HepG2 (cell line): ENCODE results near the gene SYNGR1. TPM values are rescaled to one million over a fixed set of nuclear protein-coding genes. Genes with fewer than 3 reads are reported as not detected.
A peak's percentile ranks its signal among the peaks of the same experiment; 100 is the strongest.

Source experiments
- CERS6 ChIP-seq: sonication (generic); formaldehyde crosslinking; IDR thresholded peaks from 2 replicates; pipeline ENCODE4 v1.5.0; 2020; ENCODE audit warnings: missing genetic modification reagents
- EP300 ChIP-seq, 3 experiments: sonication (generic) in 1 of 3; formaldehyde crosslinking in 1 of 3; IDR thresholded peaks; 2 replicates each; pipeline versions ENCODE4 v1.5.1 to v1.6.1; 2011 to 2020; ENCODE audit warnings: low read depth in 2 of 3, low read length in 2 of 3, borderline replicate concordance in 1 of 3, improper control_type of control experiment in 1 of 3, mild to moderate bottlenecking in 1 of 3, missing genetic modification reagents in 1 of 3, moderate library complexity in 1 of 3
- GATAD2A ChIP-seq: IDR thresholded peaks from 2 replicates; pipeline ENCODE4 v1.6.1; 2016
- MXD1 ChIP-seq: sonication (generic); formaldehyde crosslinking; IDR thresholded peaks from 2 replicates; pipeline ENCODE4 v1.4.0; 2020; ENCODE audit warnings: mild to moderate bottlenecking, missing genetic modification reagents
- NCOA2 ChIP-seq: sonication (generic); formaldehyde crosslinking; IDR thresholded peaks from 2 replicates; pipeline ENCODE4 v1.8.0; 2022; ENCODE audit warnings: inconsistent platforms
- RBAK ChIP-seq: sonication (generic); formaldehyde crosslinking; IDR thresholded peaks from 2 replicates; pipeline ENCODE4 v1.5.1; 2020; ENCODE audit warnings: mild to moderate bottlenecking, missing genetic modification reagents
- RFX1 ChIP-seq: fragments of 450-650 bp; IDR thresholded peaks from 2 replicates; pipeline ENCODE4 v1.6.1; 2017
- SNAPC4 ChIP-seq: sonication (generic); formaldehyde crosslinking; IDR thresholded peaks from 2 replicates; pipeline ENCODE4 v1.4.0; 2020; ENCODE audit warnings: mild to moderate bottlenecking, missing genetic modification reagents
- SP4 ChIP-seq: sonication (generic); formaldehyde crosslinking; IDR thresholded peaks from 2 replicates; pipeline ENCODE4 v1.8.1; 2023; ENCODE audit warnings: mild to moderate bottlenecking, missing genetic modification reagents
- YY1 ChIP-seq: IDR thresholded peaks from 2 replicates; pipeline ENCODE4 v1.6.1; 2011; ENCODE audit warnings: low read length, low read depth, moderate library complexity, mild to moderate bottlenecking; ENCODE audit not compliant: insufficient read depth, insufficient replicate concordance
- ZFP36 ChIP-seq: fragments of 150-350 bp; IDR thresholded peaks from 2 replicates; pipeline ENCODE4 v1.6.1; 2018; ENCODE audit warnings: borderline replicate concordance, low read length, low read depth; ENCODE audit not compliant: partially characterized antibody
- ZNF552 ChIP-seq: sonication (generic); formaldehyde crosslinking; IDR thresholded peaks from 2 replicates; pipeline ENCODE4 v1.9.0; 2022; ENCODE audit warnings: missing genetic modification reagents, mild to moderate bottlenecking, borderline replicate concordance
- ZNF556 ChIP-seq: sonication (generic); formaldehyde crosslinking; IDR thresholded peaks from 2 replicates; pipeline ENCODE4 v1.4.0; 2020; ENCODE audit warnings: mild to moderate bottlenecking, missing genetic modification reagents, borderline replicate concordance
- ZNF678 ChIP-seq: sonication (generic); formaldehyde crosslinking; IDR thresholded peaks from 2 replicates; pipeline ENCODE4 v1.4.0; 2020; ENCODE audit warnings: mild to moderate bottlenecking, missing genetic modification reagents
- ZNF792 ChIP-seq: IDR thresholded peaks from 2 replicates; pipeline ENCODE4 v1.6.1; 2016
- polyA plus RNA-seq, 8 experiments: library from polyadenylated mRNA; depleted of rRNA in 3 of 8; stranded (reverse) in 7 of 8; unstranded in 1 of 8; fragments of >200 nt; fragmentation: Illumina TruSeq in 4 of 8; extraction: Trizol in 4 of 8; gene quantifications; 2 replicates each; pipeline versions ENCODE4 v1.2.1 to v1.2.3, GENCODE V29; 2011 to 2016; ENCODE audit warnings: low read depth in 4 of 8, missing spikeins in 1 of 8, mixed read lengths in 1 of 8; ENCODE audit not compliant: insufficient read depth in 1 of 8
- total RNA-seq, 5 experiments: library from RNA; depleted of rRNA; stranded (reverse); fragments of >200 nt; fragmentation: Illumina TruSeq; extraction: Trizol; gene quantifications; 2 replicates each; pipeline ENCODE4 v1.2.3, GENCODE V29; 2016; ENCODE audit warnings: low read depth in 1 of 5
- TF ChIP-seq, protein P1 (sequence below): sonication (generic); formaldehyde crosslinking; IDR thresholded peaks from 2 replicates; pipeline ENCODE4 v1.4.0; 2020; ENCODE audit warnings: mild to moderate bottlenecking, missing genetic modification reagents
- TF ChIP-seq, protein P2 (sequence below): sonication (generic); formaldehyde crosslinking; IDR thresholded peaks from 2 replicates; pipeline ENCODE4 v1.4.0; 2020; ENCODE audit warnings: low read depth, missing genetic modification reagents

The SYNGR1 gene
- total and polyA plus RNA-seq, 2 of the 13 experiments (the other 11 are each of a cell fraction or from before 2014, with no cell fraction given), result 0.27 to 2.7 TPM

DNA sequence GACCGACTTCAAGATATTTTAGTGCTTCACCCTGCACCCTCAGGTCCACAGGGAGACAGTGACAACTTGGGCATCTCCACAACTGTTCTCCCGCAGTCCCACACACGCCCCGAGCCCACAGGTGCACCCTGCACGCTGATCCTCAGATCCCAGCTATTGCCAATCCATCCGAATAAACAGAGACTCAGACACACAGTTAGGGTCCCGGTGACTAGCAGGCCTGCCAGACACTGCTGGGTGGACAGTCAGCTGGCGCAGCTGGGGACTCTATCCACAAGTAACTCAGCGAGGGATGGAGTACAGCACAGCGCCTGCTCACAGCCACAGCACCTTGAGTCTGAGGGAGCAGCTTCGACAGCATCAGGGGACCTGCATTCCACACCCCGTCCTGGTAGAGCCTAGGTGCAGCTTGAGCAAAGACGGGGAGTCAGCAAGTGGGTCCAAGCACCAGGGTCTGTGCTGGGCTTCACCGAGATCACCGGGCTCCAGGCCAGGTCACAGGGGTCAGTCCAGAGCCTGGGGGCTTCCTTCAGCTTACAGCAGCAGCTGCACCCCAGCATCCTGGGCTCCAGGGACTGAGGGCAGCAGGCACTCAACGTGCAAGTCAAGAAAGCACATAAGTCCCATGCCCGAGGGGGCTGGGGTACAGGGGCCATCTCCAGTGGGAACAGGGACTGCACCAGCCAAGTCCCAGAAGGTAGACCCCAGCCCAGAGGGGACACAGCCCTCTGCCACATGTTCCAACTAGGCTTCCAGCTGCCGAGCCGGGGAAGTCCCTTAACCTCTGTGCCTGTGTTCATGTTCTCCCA, 38.0 kb upstream of the SYNGR1 start (continued):
- TF ChIP-seq, protein P1, sequence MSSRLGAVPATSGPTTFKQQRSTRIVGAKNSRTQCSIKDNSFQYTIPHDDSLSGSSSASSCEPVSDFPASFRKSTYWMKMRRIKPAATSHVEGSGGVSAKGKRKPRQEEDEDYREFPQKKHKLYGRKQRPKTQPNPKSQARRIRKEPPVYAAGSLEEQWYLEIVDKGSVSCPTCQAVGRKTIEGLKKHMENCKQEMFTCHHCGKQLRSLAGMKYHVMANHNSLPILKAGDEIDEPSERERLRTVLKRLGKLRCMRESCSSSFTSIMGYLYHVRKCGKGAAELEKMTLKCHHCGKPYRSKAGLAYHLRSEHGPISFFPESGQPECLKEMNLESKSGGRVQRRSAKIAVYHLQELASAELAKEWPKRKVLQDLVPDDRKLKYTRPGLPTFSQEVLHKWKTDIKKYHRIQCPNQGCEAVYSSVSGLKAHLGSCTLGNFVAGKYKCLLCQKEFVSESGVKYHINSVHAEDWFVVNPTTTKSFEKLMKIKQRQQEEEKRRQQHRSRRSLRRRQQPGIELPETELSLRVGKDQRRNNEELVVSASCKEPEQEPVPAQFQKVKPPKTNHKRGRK (CRISPR knock-in tag), result no peak
- no peak for TF ChIP-seq ZNF678 (CRISPR knock-in tag)
- no peak for TF ChIP-seq GATAD2A (CRISPR knock-in tag)
- 0 out of 2 replicates have a peak, but pooled peaks have one; percentile 30 for TF ChIP-seq SP4
- TF ChIP-seq MXD1 (CRISPR knock-in tag), result no peak
- no peak for TF ChIP-seq YY1
- no peak for TF ChIP-seq RBAK
- TF ChIP-seq RFX1, result no peak
- TF ChIP-seq ZNF556 (CRISPR knock-in tag), result no peak
- TF ChIP-seq CERS6 (CRISPR knock-in tag), result no peak
- no peak for TF ChIP-seq EP300 (IDR thresholded peaks at IDR 0.05; ENCODE audit: low read depth in 2 of 2, low read length in 2 of 2)
- no peak for TF ChIP-seq EP300 (CRISPR knock-in tag; IDR thresholded peaks at IDR 0.05; ENCODE audit: borderline replicate concordance)
- TF ChIP-seq ZFP36, result no peak
- no peak for TF ChIP-seq ZNF552
- no peak for TF ChIP-seq ZNF792 (CRISPR knock-in tag)
- TF ChIP-seq NCOA2 (CRISPR knock-in tag), result no peak
- TF ChIP-seq, protein P2, sequence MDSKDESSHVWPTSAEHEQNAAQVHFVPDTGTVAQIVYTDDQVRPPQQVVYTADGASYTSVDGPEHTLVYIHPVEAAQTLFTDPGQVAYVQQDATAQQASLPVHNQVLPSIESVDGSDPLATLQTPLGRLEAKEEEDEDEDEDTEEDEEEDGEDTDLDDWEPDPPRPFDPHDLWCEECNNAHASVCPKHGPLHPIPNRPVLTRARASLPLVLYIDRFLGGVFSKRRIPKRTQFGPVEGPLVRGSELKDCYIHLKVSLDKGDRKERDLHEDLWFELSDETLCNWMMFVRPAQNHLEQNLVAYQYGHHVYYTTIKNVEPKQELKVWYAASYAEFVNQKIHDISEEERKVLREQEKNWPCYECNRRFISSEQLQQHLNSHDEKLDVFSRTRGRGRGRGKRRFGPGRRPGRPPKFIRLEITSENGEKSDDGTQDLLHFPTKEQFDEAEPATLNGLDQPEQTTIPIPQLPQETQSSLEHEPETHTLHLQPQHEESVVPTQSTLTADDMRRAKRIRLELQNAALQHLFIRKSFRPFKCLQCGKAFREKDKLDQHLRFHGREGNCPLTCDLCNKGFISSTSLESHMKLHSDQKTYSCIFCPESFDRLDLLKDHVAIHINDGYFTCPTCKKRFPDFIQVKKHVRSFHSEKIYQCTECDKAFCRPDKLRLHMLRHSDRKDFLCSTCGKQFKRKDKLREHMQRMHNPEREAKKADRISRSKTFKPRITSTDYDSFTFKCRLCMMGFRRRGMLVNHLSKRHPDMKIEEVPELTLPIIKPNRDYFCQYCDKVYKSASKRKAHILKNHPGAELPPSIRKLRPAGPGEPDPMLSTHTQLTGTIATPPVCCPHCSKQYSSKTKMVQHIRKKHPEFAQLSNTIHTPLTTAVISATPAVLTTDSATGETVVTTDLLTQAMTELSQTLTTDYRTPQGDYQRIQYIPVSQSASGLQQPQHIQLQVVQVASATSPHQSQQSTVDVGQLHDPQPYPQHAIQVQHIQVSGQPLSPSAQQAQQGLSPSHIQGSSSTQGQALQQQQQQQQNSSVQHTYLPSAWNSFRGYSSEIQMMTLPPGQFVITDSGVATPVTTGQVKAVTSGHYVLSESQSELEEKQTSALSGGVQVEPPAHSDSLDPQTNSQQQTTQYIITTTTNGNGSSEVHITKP, result no peak
- 0 out of 2 replicates have a peak, but pooled peaks have one; percentile 2 for TF ChIP-seq SNAPC4 (CRISPR knock-in tag)
